Upper lobe of left lung (tissue), 4 donors: ENCODE measurements around the gene TEX35.

Experiments
- EP300 ChIP-seq, 4 donors: sonication (generic); formaldehyde crosslinking; IDR thresholded peaks; one replicate each; pipeline ENCODE4 v1.5.1; 2017; ENCODE audit warnings: antibody characterized with exemption in 4 of 4, control low read depth in 2 of 4
- POLR2A ChIP-seq, 4 donors: fragments of 450-650 bp; IDR thresholded peaks; one replicate each; pipeline ENCODE4 v1.5.1; 2016 to 2017; ENCODE audit warnings: antibody characterized with exemption in 4 of 4, mild to moderate bottlenecking in 2 of 4
- TF ChIP-seq, protein P1 (sequence below), 6 experiments: fragments of 450-650 bp in 4 of 6; fragments of 200-600 bp in 2 of 6; sonication (generic) in 2 of 6; IDR thresholded peaks; one replicate each; pipeline ENCODE4 v1.5.1; 2016 to 2019; ENCODE audit warnings: antibody characterized with exemption in 6 of 6

GRCh38 chr1:178467837-178468236 lies 45.1 kb upstream of the TEX35 start:
- TF ChIP-seq EP300 (IDR thresholded peaks at IDR 0.05) = no peak
- TF ChIP-seq, protein P1, sequence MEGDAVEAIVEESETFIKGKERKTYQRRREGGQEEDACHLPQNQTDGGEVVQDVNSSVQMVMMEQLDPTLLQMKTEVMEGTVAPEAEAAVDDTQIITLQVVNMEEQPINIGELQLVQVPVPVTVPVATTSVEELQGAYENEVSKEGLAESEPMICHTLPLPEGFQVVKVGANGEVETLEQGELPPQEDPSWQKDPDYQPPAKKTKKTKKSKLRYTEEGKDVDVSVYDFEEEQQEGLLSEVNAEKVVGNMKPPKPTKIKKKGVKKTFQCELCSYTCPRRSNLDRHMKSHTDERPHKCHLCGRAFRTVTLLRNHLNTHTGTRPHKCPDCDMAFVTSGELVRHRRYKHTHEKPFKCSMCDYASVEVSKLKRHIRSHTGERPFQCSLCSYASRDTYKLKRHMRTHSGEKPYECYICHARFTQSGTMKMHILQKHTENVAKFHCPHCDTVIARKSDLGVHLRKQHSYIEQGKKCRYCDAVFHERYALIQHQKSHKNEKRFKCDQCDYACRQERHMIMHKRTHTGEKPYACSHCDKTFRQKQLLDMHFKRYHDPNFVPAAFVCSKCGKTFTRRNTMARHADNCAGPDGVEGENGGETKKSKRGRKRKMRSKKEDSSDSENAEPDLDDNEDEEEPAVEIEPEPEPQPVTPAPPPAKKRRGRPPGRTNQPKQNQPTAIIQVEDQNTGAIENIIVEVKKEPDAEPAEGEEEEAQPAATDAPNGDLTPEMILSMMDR (IDR thresholded peaks at IDR 0.05) = no peak
- TF ChIP-seq POLR2A (IDR thresholded peaks at IDR 0.05) = no peak
